ENCODE data around the gene CXCL14.

CXCL14 gene

DNA sequence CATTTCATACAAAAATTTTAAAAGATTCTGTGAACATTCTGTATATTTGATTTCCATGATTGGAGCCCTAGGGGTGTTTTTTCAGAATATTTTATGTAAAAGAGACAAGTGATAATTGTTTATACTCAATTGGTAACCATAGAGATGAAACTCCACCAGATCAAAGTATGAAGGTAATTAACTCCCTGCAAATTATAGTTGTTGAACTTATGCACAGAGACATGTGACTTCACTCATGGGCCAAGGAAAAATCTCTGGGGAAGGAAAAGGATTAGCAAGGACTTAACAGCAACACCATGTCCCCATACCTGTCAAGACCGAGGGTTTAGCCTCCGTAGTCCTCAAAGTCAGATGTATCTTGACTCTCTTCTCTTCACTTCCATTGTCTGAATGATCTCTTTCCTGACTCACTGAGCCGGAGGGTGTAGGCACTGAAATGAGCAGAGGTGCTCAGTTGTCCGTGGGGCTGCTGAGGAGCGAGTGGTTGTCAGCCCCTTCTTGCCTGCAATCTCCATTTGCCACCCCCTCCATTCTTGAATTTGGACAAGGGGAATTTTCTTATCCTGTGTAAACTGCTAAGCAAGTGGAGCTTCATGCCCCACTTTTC, 17.5 kb upstream of the CXCL14 start:
- TF ChIP-seq, protein P1, sequence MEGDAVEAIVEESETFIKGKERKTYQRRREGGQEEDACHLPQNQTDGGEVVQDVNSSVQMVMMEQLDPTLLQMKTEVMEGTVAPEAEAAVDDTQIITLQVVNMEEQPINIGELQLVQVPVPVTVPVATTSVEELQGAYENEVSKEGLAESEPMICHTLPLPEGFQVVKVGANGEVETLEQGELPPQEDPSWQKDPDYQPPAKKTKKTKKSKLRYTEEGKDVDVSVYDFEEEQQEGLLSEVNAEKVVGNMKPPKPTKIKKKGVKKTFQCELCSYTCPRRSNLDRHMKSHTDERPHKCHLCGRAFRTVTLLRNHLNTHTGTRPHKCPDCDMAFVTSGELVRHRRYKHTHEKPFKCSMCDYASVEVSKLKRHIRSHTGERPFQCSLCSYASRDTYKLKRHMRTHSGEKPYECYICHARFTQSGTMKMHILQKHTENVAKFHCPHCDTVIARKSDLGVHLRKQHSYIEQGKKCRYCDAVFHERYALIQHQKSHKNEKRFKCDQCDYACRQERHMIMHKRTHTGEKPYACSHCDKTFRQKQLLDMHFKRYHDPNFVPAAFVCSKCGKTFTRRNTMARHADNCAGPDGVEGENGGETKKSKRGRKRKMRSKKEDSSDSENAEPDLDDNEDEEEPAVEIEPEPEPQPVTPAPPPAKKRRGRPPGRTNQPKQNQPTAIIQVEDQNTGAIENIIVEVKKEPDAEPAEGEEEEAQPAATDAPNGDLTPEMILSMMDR (IDR thresholded peaks at IDR 0.05) = no peak

DNA sequence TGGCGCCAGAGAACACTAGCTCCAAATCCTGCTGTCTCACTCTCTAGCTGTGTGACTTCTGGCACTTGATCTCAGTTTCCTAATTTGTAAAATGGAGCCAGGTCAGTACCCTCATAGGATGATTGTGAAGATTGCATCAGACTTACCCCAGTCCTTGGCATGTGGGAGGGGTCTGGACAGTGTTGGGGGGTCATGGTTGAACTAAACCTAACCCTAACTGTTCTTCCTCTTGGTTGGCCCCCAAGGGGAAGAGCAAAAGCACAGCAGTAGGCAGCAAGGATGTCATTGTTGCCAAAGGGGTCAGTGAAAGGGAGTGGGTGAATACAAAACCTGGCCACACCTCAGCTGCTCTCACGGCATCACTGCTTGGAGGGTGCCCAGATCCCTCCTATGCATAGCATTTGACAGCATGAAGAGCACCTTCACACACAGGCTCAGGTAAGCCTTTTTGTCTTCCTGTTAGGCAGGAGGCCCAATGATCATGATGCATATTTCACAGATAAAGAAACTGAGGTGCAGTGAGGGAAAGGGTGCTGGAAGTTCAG, 15.7 kb upstream of the CXCL14 start:
- TF ChIP-seq, protein P1 (IDR thresholded peaks at IDR 0.05) = no peak

DNA sequence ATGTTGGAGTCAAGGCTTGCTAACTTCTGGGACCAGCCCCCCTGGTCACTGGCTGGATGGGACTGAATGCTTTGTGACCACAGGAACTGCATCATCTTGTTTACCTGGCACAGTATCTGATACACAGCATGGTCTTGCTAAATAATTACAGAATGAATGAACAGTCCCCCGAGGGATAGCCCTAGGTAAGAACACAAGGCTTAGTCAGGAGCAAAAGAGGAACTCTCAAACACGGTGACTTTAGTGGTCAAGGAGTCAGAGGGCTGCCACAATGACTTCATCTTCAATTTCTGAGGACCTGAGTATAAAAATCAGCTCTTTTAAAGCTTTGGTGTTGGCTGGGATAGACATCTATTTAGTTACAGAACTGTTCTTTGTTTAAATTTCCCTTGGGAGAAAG, 15.1 kb upstream of the CXCL14 start:
- TF ChIP-seq, protein P1 (IDR thresholded peaks at IDR 0.05) = no peak

DNA sequence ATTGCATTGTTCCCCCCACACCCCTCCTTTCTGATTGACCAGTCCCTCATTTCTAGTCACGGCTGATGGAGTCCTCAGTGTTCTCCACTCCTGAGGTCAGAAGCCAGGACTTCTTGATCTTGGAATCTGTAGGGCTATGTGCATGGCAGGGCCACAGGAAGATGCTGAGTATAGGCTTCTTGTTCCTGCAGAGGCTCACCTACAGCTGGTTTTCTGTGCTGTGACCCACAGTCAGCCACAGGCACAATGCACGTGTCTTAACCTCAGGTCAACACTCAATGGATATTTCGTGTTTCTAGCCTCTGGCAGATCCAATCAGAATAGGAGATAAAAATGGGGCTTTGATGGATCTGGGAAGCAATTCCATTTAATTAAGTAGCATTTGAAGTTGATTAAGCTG, 14.3 kb upstream of the CXCL14 start:
- TF ChIP-seq, protein P1 (IDR thresholded peaks at IDR 0.05) = no peak

DNA sequence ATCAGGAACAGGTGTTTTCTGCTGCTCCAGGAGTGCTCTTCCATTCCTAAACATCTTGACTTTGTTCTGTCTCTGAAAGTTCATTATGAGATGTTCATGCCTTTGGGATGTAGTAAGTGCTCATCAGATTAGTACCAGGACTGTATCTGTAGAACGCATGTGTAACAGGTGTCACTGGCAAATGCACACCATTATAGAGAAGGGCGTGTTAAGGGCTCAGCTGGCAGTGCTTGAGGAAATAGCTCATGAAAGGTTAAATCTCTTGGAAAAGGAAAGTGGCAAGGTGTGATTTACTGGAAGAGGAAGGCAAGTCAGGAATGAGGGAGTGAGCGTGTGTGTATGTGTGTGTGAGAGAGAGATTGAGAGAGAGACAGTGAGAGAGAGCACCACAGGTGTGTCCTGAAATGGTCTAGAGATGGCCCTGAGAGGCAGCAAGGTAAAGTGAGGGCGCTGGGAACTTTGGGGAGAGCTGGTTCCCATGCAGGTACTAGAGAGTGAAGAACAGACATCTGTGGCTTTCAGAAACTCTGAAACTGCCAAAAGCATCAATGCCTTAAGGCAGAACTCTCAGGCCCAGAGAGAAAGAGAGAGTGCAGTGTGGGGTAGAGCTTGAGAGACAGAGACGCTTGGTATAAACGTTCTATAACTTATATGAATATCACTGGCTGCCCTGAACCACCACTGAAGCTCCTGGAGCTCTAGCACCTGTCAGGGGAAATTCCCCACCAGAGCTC, 13.7 kb upstream of the CXCL14 start:
- TF ChIP-seq, protein P1 (IDR thresholded peaks at IDR 0.05) = no peak

DNA sequence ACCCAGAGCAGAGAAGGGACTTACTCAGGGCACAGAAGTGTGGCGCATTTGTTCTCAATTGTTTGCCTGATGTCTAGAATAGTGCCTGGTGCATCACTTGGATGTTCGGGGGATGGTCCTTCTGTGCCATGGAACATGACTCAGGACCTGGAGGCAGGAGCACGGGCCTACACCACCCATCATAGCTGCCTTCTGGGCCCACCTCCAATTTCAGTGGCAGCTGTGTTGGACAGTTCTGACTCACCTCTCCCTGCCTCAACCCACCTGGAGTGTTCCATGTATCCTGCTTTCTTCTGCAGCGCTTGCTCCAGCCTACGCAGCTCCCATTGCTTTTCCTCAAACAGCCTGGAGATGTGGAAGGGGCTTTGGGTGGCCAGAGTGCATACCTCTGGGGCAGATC, 12.5 kb upstream of the CXCL14 start:
- TF ChIP-seq, protein P1 (IDR thresholded peaks at IDR 0.05) = no peak

DNA sequence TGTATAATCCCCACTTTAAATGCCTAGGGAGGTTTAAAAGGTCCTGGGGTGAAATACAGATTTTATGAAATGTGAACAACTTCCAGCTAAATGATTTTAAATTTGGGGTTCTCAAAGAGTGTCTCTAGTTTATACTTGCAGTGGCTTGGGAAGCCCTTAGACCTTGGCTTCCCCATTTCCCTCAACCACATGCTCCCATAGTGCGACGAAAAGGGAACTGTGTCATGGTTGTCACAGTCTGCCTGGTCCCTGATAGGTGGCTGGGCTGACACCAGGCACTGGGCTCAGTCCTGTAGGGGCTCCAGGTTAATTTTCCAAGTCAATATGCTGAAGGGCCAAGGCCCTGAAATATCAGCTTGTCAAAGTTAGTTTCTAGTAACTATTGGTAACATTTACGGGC, 10.4 kb upstream of the CXCL14 start:
- TF ChIP-seq, protein P1 (IDR thresholded peaks at IDR 0.05) = no peak

Measured in LNCAP (cell line).